ENCODE measurements around the gene SHROOM1.
"Not testable (repeated sequence)": the region's sequence is repeated elsewhere in the genome, so short reads cannot be mapped to it uniquely, and the experiment has no call there.

Gene SHROOM1

GRCh38 chr5:132807163-132807838 lies 23.1 kb downstream of the SHROOM1 start:
- DNase-seq (ENCODE audit: low read depth, low spot score) = no peak

GRCh38 chr5:132806804-132807162 lies 23.7 kb downstream of the SHROOM1 start:
- DNase-seq (ENCODE audit: low read depth, low spot score) = not testable (repeated sequence)

GRCh38 chr5:132805872-132806271 lies 24.6 kb downstream of the SHROOM1 start:
- not testable (repeated sequence) for DNase-seq (ENCODE audit: low read depth, low spot score)

GRCh38 chr5:132804219-132804618 lies 26.2 kb downstream of the SHROOM1 start:
- DNase-seq (ENCODE audit: low read depth, low spot score) = not testable (repeated sequence)

GRCh38 chr5:132802685-132803066 lies 27.8 kb downstream of the SHROOM1 start:
- DNase-seq (ENCODE audit: low read depth, low spot score) = not testable (repeated sequence)

- no peak for DNase-seq (ENCODE audit: low read depth, low spot score)
These were observed 28.3 kb downstream of the SHROOM1 start for GRCh38 chr5:132802044-132802684.

GRCh38 chr5:132800545-132800944 lies 29.9 kb downstream of the SHROOM1 start:
- DNase-seq (ENCODE audit: low read depth, low spot score) = no peak

- no peak for DNase-seq (ENCODE audit: low read depth, low spot score)
These were observed 31.1 kb downstream of the SHROOM1 start for GRCh38 chr5:132799392-132799791.

GRCh38 chr5:132797651-132798050 lies 32.8 kb downstream of the SHROOM1 start:
- no peak for DNase-seq (ENCODE audit: low read depth, low spot score)

- DNase-seq (ENCODE audit: low read depth, low spot score) = no peak
These were observed 39.4 kb downstream of the SHROOM1 start for GRCh38 chr5:132791026-132791425.

GRCh38 chr5:132790201-132790865 lies 40.1 kb downstream of the SHROOM1 start:
- no peak for DNase-seq (ENCODE audit: low read depth, low spot score)

GRCh38 chr5:132788990-132789886 lies 41.2 kb downstream of the SHROOM1 start:
- DNase-seq (ENCODE audit: low read depth, low spot score) = no peak

GRCh38 chr5:132788508-132788907 lies 41.9 kb downstream of the SHROOM1 start:
- no peak for DNase-seq (ENCODE audit: low read depth, low spot score)

GRCh38 chr5:132787076-132787475 lies 43.4 kb downstream of the SHROOM1 start:
- DNase-seq (ENCODE audit: low read depth, low spot score) = no peak

GRCh38 chr5:132785864-132786263 lies 44.6 kb downstream of the SHROOM1 start:
- no peak for DNase-seq (ENCODE audit: low read depth, low spot score)

GRCh38 chr5:132785365-132785764 lies 45.1 kb downstream of the SHROOM1 start:
- no peak for DNase-seq (ENCODE audit: low read depth, low spot score)

GRCh38 chr5:132782101-132782500 lies 48.3 kb downstream of the SHROOM1 start:
- DNase-seq (ENCODE audit: low read depth, low spot score) = no peak

- no peak for DNase-seq (ENCODE audit: low read depth, low spot score)
These were observed 49.4 kb downstream of the SHROOM1 start for GRCh38 chr5:132781029-132781428.

- DNase-seq (ENCODE audit: low read depth, low spot score) = no peak
These were observed 49.9 kb downstream of the SHROOM1 start for GRCh38 chr5:132780577-132780976.

GRCh38 chr5:132779961-132780360 lies 50.5 kb downstream of the SHROOM1 start:
- DNase-seq (ENCODE audit: low read depth, low spot score) = no peak

GRCh38 chr5:132778856-132779255 lies 51.6 kb downstream of the SHROOM1 start:
- DNase-seq (ENCODE audit: low read depth, low spot score) = no peak

- DNase-seq (ENCODE audit: low read depth, low spot score) = no peak
These were observed 52.3 kb downstream of the SHROOM1 start for GRCh38 chr5:132778129-132778528.
